Ovary (tissue), 3 donors: Measurements from ENCODE around the gene ARHGEF40.

ENCODE experiments used
- CTCF ChIP-seq, 3 donors: fragments of 450-650 bp in 2 of 3; fragments of 200-600 bp in 1 of 3; IDR thresholded peaks; one replicate each; pipeline versions ENCODE4 v1.5.1 to v1.8.0; 2016 to 2022; ENCODE audit warnings: antibody characterized with exemption in 3 of 3, mild to moderate bottlenecking in 1 of 3
- POLR2A ChIP-seq: fragments of 450-650 bp; IDR thresholded peaks from one replicate; pipeline ENCODE4 v1.6.1; 2017; ENCODE audit warnings: antibody characterized with exemption, mild to moderate bottlenecking, moderate library complexity
- donor health status: DM: no; HTN: no; CAD: no.

- TF ChIP-seq POLR2A (no peak), CTCF (IDR thresholded peaks at IDR 0.05) (no peak)
These were observed 26.0 kb upstream of the ARHGEF40 start for GRCh38 chr14:21043974-21044618.
